Measurements from ENCODE around the gene CNKSR3. TPM values are rescaled to one million over a fixed set of nuclear protein-coding genes. Genes with fewer than 3 reads are reported as not detected.

The CNKSR3 gene
- total RNA-seq, 1 donor from 2014 or later = 12.1 TPM

- no peak for DNase-seq (ENCODE audit: low read depth)
- Histone ChIP-seq H3K27me3 (ENCODE audit: control insufficient read depth, insufficient read depth, low read length) (no peaks in the 10 kb centered on the region), H3K36me3 (ENCODE audit: control insufficient read depth, insufficient read depth, low read length) (no peaks in the 10 kb centered on the region), H3K4me3 (ENCODE audit: low read depth, low read length) (no peak overlapping the region)
- no peak for TF ChIP-seq CTCF (IDR thresholded peaks at IDR 0.05; ENCODE audit: insufficient read depth, low read length, poor library complexity, severe bottlenecking)
Observed at GRCh38 chr6:154466971-154467679, 43.4 kb downstream of the CNKSR3 start.

DNA sequence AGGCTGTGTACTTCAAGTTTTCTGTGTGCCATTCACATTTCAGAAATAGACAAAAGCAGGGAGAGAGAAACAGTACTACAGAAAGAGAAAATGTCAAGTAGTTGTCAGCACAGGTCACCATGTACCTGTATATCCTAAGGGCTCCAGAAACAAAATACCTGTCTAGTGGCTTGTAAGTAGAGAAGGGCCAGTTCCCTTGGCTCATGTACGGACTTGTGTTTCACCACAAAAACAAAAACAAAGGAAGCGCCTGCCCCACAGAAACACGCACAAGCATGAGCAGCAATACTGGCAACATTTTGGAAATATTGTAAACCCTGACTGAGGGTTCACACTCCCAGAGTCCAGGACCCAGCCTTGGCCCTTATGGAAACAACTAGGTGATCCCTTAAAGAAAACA, 44.3 kb downstream of the CNKSR3 start:
- TF ChIP-seq CTCF (IDR thresholded peaks at IDR 0.05; ENCODE audit: insufficient read depth, low read length, poor library complexity, severe bottlenecking) = no peak
- Histone ChIP-seq H3K36me3 (ENCODE audit: control insufficient read depth, insufficient read depth, low read length) (no peaks in the 10 kb centered on the region), H3K4me3 (ENCODE audit: low read depth, low read length) (no peak overlapping the region), H3K27me3 (ENCODE audit: control insufficient read depth, insufficient read depth, low read length) (no peaks in the 10 kb centered on the region)
- DNase-seq (ENCODE audit: low read depth) = no peak

GRCh38 chr6:154463573-154464419, 46.7 kb downstream of the CNKSR3 start:
- Histone ChIP-seq H3K27me3 (ENCODE audit: control insufficient read depth, insufficient read depth, low read length) (no peaks in the 10 kb centered on the region), H3K36me3 (ENCODE audit: control insufficient read depth, insufficient read depth, low read length) (no peaks in the 10 kb centered on the region), H3K4me3 (ENCODE audit: low read depth, low read length) (no peak overlapping the region)
- no peak for TF ChIP-seq CTCF (IDR thresholded peaks at IDR 0.05; ENCODE audit: insufficient read depth, low read length, poor library complexity, severe bottlenecking)
- DNase-seq (ENCODE audit: low read depth) = no peak

DNA sequence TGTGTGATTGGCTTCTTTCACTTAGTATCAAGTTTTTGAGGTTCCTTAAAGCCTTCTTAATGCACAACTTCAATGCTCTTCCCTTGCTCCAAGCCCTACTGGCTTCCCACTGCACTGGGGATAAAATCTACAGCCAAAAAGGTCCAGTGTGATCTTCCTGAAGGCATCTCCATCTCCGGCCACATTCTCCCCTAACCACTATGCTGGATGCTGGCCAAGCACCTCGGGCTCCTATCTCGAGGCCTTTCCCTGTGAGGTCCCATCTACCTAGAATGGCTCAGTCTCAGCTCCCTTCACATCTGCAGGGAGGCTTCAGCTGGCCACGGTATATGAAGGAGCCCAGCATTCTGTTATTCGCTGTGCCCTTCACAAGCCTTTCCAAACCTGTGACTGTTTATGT, 48.1 kb downstream of the CNKSR3 start:
- no peak for DNase-seq (ENCODE audit: low read depth)
- TF ChIP-seq CTCF (IDR thresholded peaks at IDR 0.05; ENCODE audit: insufficient read depth, low read length, poor library complexity, severe bottlenecking) = no peak
- H3K4me3 ChIP-seq (ENCODE audit: low read depth, low read length) = no peak overlapping the region
- no peaks in the 10 kb centered on the region for H3K27me3 ChIP-seq (ENCODE audit: control insufficient read depth, insufficient read depth, low read length)
- no peaks in the 10 kb centered on the region for H3K36me3 ChIP-seq (ENCODE audit: control insufficient read depth, insufficient read depth, low read length)

GRCh38 chr6:154461348-154461747, 49.1 kb downstream of the CNKSR3 start:
- no peak for TF ChIP-seq CTCF (IDR thresholded peaks at IDR 0.05; ENCODE audit: insufficient read depth, low read length, poor library complexity, severe bottlenecking)
- Histone ChIP-seq H3K27me3 (ENCODE audit: control insufficient read depth, insufficient read depth, low read length) (no peaks in the 10 kb centered on the region), H3K4me3 (ENCODE audit: low read depth, low read length) (no peak overlapping the region), H3K36me3 (ENCODE audit: control insufficient read depth, insufficient read depth, low read length) (no peaks in the 10 kb centered on the region)
- DNase-seq (ENCODE audit: low read depth) = no peak

All from kidney epithelial cell (primary cell).